Activated CD4-positive, CD25-positive, alpha-beta regulatory T cell treated with anti-CD3 and anti-CD28 coated beads, Interleukin-2, amount 50 U/mL, for 16 hours (primary cell): ENCODE measurements around the gene MYO18B.
"Not testable (repeated sequence)": the region's sequence is repeated elsewhere in the genome, so short reads cannot be mapped to it uniquely, and the experiment has no call there.

ENCODE experiments used
- DNase-seq: peaks from one replicate; pipeline ENCODE4 v3.0.0-alpha.2; 2020; ENCODE audit warnings: low read depth, low spot score

The MYO18B gene

GRCh38 chr22:25979968-25980367, 238.0 kb downstream of the MYO18B start:
- no peak for DNase-seq

- not testable (repeated sequence) for DNase-seq
Observed at GRCh38 chr22:25984911-25985310, 242.9 kb downstream of the MYO18B start.

- DNase-seq, result no peak
Observed at GRCh38 chr22:25987948-25988347, 246.0 kb downstream of the MYO18B start.

GRCh38 chr22:25990940-25991339, 249.0 kb downstream of the MYO18B start:
- DNase-seq, result no peak

GRCh38 chr22:25992331-25992730, 250.3 kb downstream of the MYO18B start:
- no peak for DNase-seq

- no peak for DNase-seq
Observed at GRCh38 chr22:25996669-25997068, 254.7 kb downstream of the MYO18B start.

GRCh38 chr22:25997886-25998775, 256.1 kb downstream of the MYO18B start:
- DNase-seq, result no peak

GRCh38 chr22:26002456-26002855, 260.5 kb downstream of the MYO18B start:
- no peak for DNase-seq

GRCh38 chr22:26004477-26004876, 262.5 kb downstream of the MYO18B start:
- DNase-seq, result no peak

- no peak for DNase-seq
Observed at GRCh38 chr22:26008587-26008986, 266.6 kb downstream of the MYO18B start.

- no peak for DNase-seq
Observed at GRCh38 chr22:26016916-26017315, 274.9 kb downstream of the MYO18B start.

- no peak for DNase-seq
Observed at GRCh38 chr22:26017932-26018331, 275.9 kb downstream of the MYO18B start.

GRCh38 chr22:26019596-26019995, 277.6 kb downstream of the MYO18B start:
- DNase-seq, result no peak

GRCh38 chr22:26021516-26021915, 279.5 kb downstream of the MYO18B start:
- no peak for DNase-seq

- no peak for DNase-seq
Observed at GRCh38 chr22:26023104-26023775, 281.3 kb downstream of the MYO18B start.

GRCh38 chr22:26025626-26026025, 283.6 kb downstream of the MYO18B start:
- DNase-seq, result no peak

- DNase-seq, result no peak
Observed at GRCh38 chr22:26027341-26027740, 285.4 kb downstream of the MYO18B start.

GRCh38 chr22:26031641-26032040, 289.7 kb downstream of the MYO18B start:
- DNase-seq, result no peak

- no peak for DNase-seq
Observed at GRCh38 chr22:26033071-26033470, 291.1 kb downstream of the MYO18B start.

GRCh38 chr22:26033586-26033985, 291.6 kb downstream of the MYO18B start:
- no peak for DNase-seq

- no peak for DNase-seq
Observed at GRCh38 chr22:26035523-26035922, 293.5 kb downstream of the MYO18B start.

GRCh38 chr22:26038365-26038764, 296.4 kb downstream of the MYO18B start:
- no peak for DNase-seq

- DNase-seq, result no peak
Observed at GRCh38 chr22:26041931-26042330, 299.9 kb downstream of the MYO18B start.
